ENCODE data around the gene FILIP1. TPM values are rescaled to one million over a fixed set of nuclear protein-coding genes. Genes with fewer than 3 reads are reported as not detected.

Gene FILIP1
- total RNA-seq, 6 experiments from 2014 or later, result 0.09 to 0.24 (median 0.12) TPM

DNA sequence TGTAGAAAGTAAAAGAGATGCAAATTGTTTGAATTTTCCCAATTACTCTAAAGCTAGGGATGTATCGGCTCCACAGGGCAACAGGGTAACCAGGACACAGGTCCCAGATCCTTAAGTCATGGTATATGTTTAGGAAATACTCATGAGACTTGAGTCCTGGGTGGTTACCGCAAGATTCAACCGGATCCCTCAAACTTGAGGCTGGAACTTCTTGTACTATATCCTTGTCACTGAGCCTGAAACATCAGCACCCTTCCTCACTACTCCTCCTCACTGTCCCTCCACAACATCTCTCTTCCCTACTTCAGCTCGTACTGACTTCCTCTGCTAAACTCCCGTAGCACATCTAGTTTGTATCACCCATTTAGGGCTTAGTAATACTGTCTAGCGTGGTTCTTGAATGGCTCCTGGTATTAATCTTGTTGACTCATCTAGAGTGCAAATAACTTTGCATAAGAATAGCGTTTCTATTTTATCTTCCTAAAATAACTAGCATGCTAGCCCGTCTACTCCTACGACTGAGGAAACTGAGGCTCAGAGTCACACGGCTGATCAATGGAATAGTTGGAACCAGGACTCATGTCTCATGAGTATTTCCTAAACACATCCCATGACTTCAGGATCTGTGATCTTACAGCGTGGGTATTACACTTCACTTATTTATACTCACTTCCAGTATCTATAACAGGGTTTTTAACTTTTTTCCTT is 72.1 kb downstream of the FILIP1 start:
- peaks cover 63% of the 10 kb centered on the region for H3K4me1 Mint-ChIP-seq (ENCODE audit: low read depth)
- no peaks in the 10 kb centered on the region for H3K9me3 Mint-ChIP-seq
- H3K4me3 Mint-ChIP-seq, result no peak overlapping the region
- H3K36me3 Mint-ChIP-seq (ENCODE audit: low read depth), result 0 out of 2 replicates have a peak, but pooled peaks cover 2% of the 10 kb centered on the region
- no peak for DNase-seq
- H3K27ac Mint-ChIP-seq, result peak overlapping the region; percentile 17
- TF ChIP-seq, protein P1, sequence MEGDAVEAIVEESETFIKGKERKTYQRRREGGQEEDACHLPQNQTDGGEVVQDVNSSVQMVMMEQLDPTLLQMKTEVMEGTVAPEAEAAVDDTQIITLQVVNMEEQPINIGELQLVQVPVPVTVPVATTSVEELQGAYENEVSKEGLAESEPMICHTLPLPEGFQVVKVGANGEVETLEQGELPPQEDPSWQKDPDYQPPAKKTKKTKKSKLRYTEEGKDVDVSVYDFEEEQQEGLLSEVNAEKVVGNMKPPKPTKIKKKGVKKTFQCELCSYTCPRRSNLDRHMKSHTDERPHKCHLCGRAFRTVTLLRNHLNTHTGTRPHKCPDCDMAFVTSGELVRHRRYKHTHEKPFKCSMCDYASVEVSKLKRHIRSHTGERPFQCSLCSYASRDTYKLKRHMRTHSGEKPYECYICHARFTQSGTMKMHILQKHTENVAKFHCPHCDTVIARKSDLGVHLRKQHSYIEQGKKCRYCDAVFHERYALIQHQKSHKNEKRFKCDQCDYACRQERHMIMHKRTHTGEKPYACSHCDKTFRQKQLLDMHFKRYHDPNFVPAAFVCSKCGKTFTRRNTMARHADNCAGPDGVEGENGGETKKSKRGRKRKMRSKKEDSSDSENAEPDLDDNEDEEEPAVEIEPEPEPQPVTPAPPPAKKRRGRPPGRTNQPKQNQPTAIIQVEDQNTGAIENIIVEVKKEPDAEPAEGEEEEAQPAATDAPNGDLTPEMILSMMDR (IDR thresholded peaks at IDR 0.05), result no peak
- no peaks in the 10 kb centered on the region for H3K27me3 Mint-ChIP-seq (ENCODE audit: insufficient read depth)

DNA sequence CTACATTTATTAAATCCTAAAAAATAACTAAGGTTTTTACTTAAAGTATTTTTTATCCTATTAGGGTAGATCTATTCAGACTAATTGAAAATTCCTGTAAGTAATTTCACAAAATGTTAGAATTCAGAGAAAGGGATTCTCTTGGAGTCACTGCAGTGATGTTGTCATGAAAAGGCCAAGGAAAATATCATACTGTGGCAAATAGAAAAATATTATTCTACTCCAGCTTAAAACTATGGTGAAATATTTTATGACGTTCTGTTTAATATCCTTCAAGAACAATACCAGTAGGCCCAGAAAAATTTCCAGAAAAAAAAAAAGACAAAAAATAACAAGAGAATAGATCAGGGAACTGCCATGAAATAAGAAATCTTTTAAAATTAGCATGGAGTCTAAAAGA is 73.6 kb downstream of the FILIP1 start:
- Mint-ChIP-seq H3K4me3 (no peak overlapping the region), H3K9me3 (no peaks in the 10 kb centered on the region), H3K4me1 (ENCODE audit: low read depth) (peaks cover 55% of the 10 kb centered on the region), H3K27me3 (ENCODE audit: insufficient read depth) (no peaks in the 10 kb centered on the region; the same call in 1 of the 2 replicates), H3K27ac (no peak overlapping the region), H3K36me3 (ENCODE audit: low read depth) (no peaks in the 10 kb centered on the region)
- TF ChIP-seq, protein P1 (IDR thresholded peaks at IDR 0.05), result no peak
- DNase-seq, result no peak

DNA sequence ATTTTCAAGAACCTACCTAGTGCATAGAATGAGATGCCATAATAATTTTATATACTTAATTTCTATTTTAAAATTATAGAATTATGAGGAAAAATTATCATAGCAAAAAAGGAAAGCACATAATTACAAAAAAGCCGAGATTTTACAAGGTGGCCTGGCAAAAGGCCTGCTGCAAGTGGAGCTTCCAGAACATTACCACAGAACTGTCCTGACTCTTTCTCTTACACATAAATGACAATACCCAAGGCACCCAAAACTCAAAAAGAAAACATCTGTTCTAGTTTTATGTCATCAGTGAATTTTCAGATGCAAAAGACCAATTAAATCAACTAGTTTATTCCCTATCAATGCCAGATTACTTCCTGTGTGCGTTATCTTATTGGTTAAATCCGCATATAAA is 74.2 kb downstream of the FILIP1 start:
- Mint-ChIP-seq H3K36me3 (ENCODE audit: low read depth) (no peaks in the 10 kb centered on the region), H3K27me3 (ENCODE audit: insufficient read depth) (no peaks in the 10 kb centered on the region; the same call in none of the 2 replicates), H3K9me3 (no peaks in the 10 kb centered on the region), H3K4me3 (no peak overlapping the region), H3K27ac (no peak overlapping the region), H3K4me1 (ENCODE audit: low read depth) (peaks cover 55% of the 10 kb centered on the region)
- DNase-seq, result no peak
- TF ChIP-seq, protein P1 (IDR thresholded peaks at IDR 0.05), result no peak

DNA sequence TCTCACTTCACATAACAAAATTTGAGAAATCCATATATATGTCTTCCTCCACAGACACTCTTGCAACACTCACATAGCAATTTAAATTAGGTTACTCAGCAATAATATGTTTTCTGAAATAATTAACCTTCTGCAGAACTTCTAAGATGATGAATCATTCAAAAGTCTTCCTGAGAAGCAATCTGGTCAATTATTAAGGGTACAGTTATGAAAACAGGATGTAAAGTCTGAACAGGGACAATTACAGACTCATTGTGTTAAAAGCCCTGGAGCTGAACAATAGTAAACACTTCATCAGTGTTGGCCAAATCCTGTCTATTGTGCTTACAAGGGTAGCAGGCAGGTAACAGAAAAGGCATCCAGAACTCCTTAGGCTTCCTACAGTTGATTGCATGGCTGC is 75.4 kb downstream of the FILIP1 start:
- DNase-seq, result peak; percentile 65
- peaks cover 63% of the 10 kb centered on the region for H3K4me1 Mint-ChIP-seq (ENCODE audit: low read depth)
- no peaks in the 10 kb centered on the region for H3K36me3 Mint-ChIP-seq (ENCODE audit: low read depth)
- H3K4me3 Mint-ChIP-seq, result no peak overlapping the region
- TF ChIP-seq, protein P1 (IDR thresholded peaks at IDR 0.05), result no peak
- no peaks in the 10 kb centered on the region; the same call in none of the 2 replicates for H3K27me3 Mint-ChIP-seq (ENCODE audit: insufficient read depth)
- no peaks in the 10 kb centered on the region for H3K9me3 Mint-ChIP-seq
- peak overlapping the region; percentile 44 for H3K27ac Mint-ChIP-seq

DNA sequence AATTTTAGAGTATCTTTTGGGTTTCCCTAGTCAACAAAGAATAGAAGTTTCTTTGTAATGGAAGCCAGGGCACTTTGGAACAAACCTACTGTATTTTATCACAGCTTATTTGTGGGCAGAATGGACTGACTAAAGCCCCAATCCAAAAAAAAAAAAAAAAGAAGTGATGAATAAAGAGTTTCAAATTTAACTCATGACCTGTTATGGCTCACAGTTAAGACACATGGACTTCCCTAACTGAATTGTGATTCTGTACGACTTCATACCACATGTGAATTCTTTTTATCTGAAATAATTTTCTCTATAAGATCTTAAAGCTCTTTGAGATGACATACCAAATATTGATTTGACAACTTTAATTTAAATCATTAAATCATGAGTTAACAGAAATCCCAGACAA is 77.2 kb downstream of the FILIP1 start:
- Mint-ChIP-seq H3K36me3 (ENCODE audit: low read depth) (no peaks in the 10 kb centered on the region), H3K27me3 (ENCODE audit: insufficient read depth) (no peaks in the 10 kb centered on the region; the same call in none of the 2 replicates), H3K27ac (no peak overlapping the region), H3K4me3 (no peak overlapping the region), H3K9me3 (no peaks in the 10 kb centered on the region), H3K4me1 (ENCODE audit: low read depth) (peaks cover 70% of the 10 kb centered on the region)
- DNase-seq, result no peak
- TF ChIP-seq, protein P1 (IDR thresholded peaks at IDR 0.05), result no peak
